ENCODE data around the gene NUP62CL. TPM values are rescaled to one million over a fixed set of nuclear protein-coding genes. Genes with fewer than 3 reads are reported as not detected.

Gene NUP62CL
- total and polyA plus RNA-seq, 10 of the 15 experiments (the other 5 are each of a cell fraction or from before 2014, with no cell fraction given) = 2.5 to 6.0 (median 4.2) TPM

GRCh38 chrX:107168712-107169111 lies 37.5 kb downstream of the NUP62CL start (continued):
- no peak for TF ChIP-seq ZBTB11 (CRISPR knock-in tag; IDR thresholded peaks at IDR 0.05)
- no peak for TF ChIP-seq WRNIP1 (IDR thresholded peaks at IDR 0.05; ENCODE audit: borderline replicate concordance, low read depth, low read length)
- TF ChIP-seq CUX1 (IDR thresholded peaks at IDR 0.05; ENCODE audit: insufficient replicate concordance, low read depth, low read length) = no peak
- TF ChIP-seq BHLHE40 (IDR thresholded peaks at IDR 0.05; ENCODE audit: borderline replicate concordance in 1 of 2, low read depth in 2 of 2, low read length in 1 of 2) = no peak
